GM21529 (cell line): ENCODE data around the gene MYRIP.
A peak's percentile ranks its signal among the peaks of the same experiment; 100 is the strongest.
"Not testable (repeated sequence)": the region's sequence is repeated elsewhere in the genome, so short reads cannot be mapped to it uniquely, and the experiment has no call there.

Experiments used
- ATAC-seq: cut with Tn5 transposase; IDR thresholded peaks from one replicate; pipeline ENCODE4 v1.9.1; 2021; ENCODE audit not compliant: unreplicated experiment

The MYRIP gene

DNA sequence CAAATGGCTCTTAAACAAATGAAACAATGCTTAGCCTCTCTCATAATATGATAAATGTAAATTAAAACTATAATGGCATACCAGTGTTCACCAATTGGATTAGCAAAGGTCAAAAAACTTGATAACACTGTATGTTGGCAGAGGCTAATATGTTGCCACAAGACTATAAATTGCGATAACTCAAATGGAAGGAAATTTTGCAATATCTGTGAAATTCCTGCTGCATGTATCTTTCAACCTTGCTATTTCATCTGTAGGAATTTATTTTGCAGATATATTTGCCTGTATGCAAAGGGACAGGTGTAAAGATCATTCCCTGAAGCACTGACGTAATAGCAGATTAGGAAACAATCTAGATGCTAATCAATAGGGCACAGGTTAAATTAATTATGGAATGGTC is 308.7 kb downstream of the MYRIP start:
- no peak for ATAC-seq

DNA sequence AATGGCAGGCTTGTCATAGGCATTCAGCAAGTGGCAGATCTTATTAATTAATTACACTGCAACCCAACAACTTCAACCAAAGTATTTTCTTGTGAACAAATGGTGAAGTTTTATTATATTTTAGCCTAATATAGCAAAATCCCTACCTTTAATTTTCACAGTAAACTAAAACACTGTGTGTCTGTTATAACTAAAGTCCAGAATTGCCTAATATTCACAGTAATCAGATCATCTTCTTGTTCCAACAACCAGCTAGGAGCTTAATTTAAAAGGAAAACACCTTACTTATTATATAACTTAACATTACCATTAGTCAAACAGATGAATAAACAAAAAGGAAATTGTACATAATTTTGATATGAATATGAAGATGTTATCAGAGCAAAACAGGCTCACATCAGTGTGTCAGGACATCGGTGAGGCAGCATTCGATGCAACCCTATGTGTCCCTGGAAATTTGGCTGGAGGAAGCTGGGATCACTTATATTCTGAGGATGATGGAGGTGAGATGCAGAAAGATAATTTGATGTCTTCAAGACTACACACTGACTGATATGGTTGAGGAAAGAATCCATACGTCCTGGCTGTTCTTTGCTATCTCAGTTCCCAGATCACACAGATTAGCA is 310.8 kb downstream of the MYRIP start:
- ATAC-seq: no peak

DNA sequence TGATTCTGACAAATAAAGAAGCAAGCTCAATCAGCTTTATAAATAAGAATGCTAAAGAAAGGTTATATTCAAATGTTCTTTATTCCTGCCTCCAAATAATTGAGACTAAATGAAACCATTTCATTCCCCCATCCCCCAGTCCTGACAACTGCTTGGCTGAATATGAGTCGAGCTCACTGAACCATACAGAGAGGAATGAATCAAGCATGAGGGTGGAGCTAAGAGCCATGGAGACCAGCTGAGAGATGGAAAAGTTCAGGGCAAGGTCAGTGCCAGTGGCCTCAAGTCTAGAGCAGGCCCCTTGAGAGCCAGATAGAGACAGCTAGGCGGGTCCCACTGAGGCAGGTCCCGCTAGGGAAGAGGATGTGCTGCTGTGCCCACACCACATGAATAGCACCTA is 311.4 kb downstream of the MYRIP start:
- no peak for ATAC-seq

DNA sequence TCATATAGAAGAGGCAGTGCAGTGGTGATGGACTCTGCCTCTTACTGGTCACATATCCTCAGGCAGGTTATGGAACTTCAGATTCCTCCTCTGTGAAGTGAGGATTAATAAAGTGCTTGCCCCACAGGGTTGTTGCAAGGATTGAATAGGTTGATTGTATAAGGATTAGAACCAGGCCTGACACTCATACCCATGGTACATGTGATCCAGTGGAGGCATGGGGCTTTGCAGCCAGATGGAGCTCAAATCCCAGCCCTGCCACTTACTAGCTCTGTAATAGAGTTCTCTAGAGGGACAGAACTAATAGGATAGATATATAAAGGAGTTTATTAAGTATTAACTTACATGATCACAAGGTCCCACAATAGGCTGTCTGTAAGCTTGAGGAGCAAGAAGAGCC is 315.5 kb downstream of the MYRIP start:
- no peak for ATAC-seq

DNA sequence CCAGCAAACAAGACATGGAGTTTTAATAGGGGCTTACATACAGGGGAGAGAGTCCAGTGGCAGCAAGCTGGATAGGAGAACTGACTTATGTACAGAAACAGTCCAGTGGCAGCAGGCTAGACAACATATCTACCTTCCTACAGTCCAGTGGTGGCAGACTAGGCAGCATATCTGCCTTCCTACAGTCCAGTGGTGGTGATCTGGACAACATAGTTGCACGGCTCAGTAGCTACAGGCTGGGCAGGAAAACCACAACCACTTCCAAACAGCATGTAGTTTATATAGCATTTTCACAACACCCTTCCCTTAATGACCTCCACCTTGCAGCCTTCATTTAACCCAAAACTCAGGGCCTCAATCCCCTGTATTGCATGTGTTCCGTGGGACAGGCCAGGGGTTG is 318.8 kb downstream of the MYRIP start:
- ATAC-seq: no peak

DNA sequence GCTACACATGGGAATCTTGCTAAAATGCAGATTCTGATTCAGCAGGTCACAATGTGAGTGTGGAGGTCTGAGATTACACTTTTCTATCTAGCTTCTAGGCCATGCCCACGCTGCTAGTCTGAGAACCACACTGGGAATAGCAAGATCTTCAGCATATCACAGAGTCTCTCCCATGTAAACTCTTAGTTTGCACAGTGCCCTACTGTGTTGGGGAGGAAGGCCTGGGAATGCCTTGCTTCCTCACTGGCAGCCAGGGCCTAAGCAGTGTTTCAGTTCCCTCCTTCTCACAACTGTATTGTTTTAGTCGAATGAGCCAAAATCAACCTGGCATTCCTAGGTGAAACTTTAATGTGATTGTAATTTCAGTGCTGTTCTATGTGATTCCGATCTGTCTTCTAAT is 320.1 kb downstream of the MYRIP start:
- ATAC-seq: no peak

DNA sequence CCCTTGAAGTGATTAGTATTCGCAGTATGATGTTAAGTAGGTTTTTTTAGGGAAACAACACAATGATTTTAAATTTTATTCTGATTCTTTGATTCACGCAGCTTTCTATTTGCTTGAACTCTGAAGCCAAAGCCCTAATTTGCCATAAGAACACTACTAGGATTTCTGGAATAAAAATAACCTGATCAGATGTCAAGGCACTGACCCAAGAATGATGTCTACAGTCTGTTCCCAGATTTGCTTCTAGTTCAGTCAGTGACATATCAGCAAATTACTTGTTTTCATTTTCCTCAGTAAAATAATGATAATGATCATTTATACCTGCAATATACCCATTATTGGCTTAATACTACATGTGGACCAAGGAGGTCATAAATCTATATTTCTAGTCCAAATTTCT is 320.6 kb downstream of the MYRIP start:
- ATAC-seq: no peak

DNA sequence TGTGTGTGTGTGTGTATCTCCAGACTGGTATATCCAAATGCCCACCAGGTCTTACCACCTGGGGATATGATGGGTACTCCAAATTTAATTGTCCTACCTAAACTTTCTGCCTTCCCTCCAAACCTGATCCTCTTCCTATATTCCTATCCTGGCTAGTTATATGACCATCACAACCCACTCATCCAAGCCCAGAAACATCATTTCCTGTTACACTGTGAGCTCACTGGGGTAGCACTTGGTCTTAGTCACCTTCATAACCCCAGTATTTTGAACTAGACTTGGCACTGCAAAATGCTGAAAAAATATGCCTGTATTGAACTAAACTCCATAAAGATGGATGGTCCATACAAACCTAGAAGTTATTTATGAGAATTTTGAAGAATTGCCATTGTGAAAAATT is 321.3 kb downstream of the MYRIP start:
- no peak for ATAC-seq

DNA sequence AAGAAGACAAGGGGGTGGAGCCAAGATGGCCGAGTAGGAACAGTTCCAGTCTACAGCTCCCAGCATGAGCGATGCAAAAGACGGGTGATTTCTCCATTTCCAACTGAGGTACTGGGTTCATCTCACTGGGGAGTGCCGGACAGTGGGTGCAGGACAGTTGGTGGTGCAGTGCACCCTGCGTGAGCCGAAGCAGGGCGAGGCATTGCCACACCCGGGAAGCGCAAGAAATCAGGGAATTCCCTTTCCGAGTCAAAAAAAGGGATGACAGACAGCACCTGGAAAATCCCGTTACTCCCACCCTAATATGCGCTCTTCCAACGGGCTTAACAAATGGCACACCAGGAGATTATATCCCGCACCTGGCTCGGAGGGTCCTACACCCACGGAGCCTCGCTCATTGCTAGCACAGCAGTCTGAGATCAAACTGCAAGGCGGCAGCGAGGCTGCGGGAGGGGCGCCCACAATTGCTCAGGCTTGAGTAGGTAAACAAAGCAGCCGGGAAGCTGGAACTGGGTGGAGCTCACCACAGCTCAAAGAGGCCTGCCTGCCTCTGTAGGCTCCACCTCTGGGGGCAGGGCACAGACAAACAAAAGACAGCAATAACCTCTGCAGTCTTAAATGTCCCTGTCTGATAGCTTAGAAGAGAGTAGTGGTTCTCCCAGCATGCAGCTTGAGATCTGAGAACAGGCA is 324.6 kb downstream of the MYRIP start:
- ATAC-seq: not testable (repeated sequence)

DNA sequence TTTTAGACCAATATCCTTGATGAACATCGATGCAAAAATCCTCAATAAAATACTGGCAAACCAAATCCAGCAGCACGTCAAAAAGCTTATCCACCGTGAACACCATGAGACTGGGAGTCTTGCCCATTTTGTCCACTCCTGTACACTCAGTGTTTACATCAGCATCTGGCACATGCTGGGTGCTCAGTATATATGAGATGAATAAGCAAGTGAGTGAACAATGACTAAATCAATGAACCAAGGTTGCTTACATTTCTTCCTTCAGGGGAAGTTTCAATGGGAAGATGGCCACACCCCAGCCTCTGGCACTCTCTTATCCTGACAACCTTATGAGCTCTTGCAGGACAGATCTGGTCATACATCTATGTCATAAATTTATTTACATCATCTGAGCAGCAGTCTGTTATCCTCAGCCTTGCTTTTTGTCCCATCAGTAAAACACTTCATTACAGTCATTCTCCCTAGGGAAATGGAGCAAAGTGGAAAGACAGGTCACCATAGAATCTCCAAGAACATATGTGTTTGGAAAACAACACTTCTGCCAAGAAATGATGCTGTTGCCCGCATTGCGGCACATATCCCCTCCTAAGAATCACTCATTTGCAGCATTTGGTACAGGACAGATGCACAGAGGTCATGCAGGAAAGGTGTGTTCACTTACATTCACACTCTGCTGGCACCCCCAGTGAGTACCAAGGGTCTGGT is 328.3 kb downstream of the MYRIP start:
- no peak for ATAC-seq

DNA sequence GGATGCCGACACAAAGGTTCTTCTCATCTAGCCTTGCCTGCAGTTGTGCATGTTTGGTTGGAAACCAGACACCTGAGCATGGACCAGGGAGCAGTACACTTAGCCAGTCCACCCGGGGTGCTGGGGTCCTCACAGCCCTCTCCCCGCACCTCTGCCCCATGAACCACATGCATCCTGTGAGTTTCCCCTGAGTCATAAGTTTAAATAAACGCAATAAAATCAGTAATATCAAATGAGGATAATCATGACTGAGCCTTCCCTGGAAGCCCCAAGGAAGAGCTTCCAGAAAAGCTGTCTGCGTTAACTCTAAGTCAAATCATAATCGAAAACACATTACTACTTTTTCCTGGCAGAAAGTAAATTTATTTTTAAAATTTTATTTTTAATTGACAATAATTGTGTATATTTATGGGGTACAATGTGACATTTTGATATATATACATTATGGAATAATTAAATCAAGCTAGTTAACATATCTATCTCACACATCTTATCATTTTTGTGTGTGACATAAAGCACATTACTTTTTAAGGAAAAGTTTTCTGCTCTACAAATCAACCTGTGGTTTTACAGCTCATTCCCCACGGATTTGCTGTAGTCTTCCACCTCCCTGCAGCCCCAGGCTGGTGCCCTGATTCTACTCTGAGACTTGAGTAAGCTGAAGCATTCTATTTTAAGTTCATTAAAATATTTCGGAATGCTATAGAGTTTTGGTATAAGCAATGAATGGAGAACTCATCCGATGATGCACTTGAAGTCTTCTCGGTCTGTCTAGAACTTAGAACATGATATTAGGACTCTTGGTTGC is 334.1 kb downstream of the MYRIP start:
- no peak for ATAC-seq

DNA sequence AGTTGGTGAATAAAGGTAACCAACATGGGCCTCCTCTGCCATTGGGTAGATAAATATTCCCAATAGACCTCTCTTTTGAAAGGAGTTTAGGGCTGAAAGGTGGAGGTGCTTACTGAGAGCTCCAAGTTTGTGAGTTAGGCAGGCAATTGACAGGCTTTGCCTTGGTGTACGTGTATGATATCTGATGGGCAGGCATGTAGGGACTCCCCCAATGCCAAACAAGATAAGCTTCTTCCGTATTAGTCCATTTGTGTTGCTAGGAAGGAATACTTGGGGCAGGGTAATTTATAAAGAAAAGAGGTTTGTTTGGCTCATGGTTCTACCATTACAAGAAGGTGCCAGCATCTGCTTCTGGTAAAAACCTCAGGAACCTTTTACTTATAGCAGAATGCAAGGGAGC is 339.4 kb downstream of the MYRIP start:
- no peak for ATAC-seq

DNA sequence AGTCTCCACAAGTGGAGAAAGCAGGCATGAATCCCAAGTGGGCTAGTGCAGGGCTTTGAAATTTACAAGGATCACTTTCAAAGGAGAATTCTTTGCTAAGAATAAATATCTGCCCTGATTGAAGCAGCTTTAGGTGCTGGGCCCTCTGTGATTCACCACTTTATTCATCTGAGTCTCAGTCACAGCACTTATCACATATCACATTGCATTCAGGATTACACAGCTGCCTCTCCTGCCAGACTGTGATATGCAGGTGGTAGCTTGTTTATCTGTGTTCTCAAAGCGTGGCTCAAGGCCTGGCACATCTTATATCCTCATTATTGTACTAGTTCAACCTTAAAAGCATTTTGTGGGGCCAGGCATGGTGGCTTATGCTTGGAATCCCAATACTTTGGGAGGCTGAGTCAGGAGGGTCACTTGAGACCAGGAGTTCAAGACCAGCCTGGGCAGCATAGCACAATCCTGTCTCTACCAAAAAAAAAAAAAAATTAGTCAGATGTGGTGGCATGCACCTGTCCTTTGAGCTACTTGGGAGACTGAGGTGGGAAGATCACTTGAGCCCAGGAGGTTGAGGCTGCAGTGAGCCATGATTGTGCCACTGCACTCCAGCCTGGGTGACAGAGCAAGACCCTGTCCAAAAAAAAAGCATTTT is 343.2 kb downstream of the MYRIP start:
- no peak for ATAC-seq

DNA sequence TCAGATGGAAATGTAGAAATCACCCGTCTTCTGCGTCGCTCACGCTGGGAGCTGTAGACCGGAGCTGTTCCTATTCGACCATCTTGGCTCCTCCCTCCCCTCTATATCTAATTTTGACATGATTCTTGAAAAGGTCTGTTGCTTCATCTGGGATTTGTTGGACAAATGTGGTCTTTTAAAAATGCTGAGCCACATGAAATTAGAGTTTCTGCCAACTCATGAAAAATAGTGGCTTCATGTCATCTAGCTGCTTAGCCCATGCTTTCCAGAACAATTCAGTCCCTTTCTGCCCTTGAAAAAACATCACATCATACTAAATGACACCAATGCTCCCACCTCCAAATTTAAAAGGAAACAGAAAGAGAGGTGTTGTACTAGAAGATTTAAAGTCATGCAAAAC is 351.5 kb downstream of the MYRIP start:
- ATAC-seq: no peak

DNA sequence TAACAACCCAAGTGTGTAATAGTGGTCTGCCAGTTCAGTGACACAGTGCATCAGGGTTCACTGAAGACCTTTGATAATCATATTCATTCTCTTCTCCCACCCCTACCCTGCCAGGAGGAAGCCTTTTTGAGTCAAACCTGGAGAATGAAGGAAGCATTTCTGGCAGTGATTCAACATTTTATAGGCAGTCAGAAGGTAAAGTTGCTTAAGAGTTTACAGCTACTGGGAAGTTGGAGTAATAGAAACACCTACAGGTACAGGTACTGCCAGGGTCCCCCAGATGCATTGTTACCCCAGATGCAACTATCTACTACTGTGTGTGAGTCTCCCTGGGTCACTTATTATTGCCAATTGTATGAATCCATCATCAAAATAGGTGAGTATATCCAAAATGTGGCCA is 353.2 kb downstream of the MYRIP start:
- ATAC-seq: no peak

DNA sequence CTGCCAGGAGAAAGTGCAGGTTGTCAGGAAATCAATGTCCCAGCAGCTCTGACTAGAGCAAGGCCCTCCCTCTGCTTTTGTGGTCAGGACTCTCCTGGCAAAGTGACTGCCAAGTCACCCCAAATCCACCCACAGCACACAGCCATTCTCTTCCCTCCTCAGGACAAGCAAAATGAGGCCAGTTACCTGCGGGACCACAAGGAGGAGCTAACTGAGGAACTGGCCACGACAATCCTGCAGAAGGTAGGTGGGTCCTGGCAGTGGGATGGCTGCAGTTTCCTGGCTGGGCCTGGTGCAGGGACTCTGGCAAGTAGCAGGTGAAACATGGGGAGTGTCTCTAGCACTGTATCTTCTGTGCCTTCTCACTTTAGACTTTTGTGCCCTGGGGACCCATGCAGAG is 357.6 kb downstream of the MYRIP start:
- no peak for ATAC-seq

DNA sequence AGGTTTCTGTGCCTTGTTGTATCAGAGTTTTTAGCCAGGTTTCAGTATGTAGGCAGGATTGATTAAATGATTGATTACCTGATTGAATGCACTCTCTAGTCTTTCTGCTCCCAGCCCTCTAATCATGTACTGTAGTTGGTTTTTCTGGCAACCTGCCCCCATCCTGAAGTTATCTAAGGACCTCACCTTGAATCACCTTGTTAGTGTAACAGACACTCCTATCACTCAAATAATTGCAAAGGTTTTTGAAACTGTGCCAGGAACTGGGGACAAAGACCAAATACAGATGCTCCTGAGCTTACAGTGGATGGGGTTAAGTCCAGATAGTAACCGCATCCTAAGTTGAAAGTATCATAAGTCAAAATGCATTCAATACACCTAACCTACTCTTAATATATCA is 358.5 kb downstream of the MYRIP start:
- no peak for ATAC-seq

DNA sequence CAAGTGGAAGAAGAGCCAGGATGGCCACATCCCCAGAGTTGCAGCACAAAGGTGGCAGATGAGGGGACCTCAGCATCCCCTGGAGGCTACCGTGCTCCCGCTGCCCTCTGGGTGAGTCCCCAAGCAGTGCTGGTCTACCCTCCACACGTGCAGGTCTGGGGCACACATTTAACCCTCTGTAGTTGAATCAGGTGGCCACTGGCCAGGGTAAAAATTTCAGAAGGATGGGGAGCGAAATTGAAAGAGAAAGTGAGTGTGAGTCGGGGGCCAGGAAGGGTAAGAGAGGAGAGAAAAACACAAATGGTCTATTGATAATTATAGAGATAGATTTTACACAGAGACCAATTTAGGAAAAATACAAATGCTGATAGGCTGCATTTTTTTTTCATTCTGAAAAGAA is 360.6 kb downstream of the MYRIP start:
- ATAC-seq: peak; percentile 43

DNA sequence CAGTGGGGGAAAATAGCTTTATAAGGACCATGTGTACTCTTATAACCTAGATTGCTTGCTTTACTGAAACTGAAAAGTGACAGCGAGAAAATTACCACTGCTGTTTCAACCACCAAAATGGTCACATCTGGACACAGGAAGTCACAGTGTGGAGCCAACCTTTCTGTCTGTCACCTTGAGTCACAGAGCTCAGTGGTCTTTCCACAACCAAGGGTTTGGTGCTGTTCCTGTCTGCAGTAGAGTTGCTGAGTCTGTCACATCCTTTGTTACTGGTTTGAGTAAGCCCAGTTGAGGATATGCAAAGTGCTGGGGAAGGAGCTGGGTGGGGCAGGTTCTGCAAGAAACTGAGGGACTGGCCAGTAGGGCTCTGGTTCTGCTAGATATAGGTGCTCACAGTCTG is 361.0 kb downstream of the MYRIP start:
- peak; percentile 95 for ATAC-seq

DNA sequence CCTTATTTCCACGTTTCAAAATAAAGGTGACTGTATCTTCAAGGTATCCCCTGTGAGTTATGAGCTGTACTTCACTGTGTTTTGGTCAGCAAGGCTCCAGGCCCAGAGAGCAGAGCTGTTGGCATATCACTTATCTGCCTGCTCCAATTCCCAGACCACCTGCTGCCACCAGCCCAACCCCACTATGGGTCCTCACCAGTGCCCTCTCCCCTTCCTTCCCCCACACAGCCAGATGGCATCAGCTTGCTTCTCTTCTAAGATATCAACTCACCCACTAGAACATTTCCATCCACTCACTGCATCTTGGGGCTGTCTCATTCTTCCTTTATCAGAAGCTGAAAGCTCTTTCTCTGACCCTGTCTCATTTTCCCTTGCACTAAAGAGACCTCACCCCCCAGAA is 363.2 kb downstream of the MYRIP start:
- no peak for ATAC-seq

DNA sequence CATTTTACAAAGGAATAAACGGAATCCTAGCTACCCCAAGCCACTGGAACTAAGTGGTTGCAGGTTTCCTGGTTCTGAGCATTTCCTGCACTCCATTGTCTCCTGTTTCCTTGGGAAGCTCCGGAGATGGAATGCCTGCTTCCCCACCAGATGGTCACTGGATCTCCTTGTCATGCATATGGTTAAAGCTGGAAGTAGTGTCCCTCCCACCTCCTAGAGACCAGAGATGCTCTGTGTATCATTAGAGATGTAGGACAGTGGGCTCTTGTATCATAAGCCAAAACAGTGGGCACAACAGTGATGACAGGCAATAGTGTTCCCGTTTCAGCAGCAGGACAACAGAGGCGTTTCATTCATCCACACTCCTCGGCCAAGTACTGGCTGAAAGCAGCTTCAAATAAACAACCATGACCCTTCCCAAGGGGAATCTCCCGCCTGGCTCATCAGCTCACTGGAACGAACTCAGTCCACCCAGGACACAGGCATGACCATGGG is 363.9 kb downstream of the MYRIP start:
- ATAC-seq: no peak
